ENCODE data around the gene TBC1D2.

Gene TBC1D2

GRCh38 chr9:98182889-98183599 lies 72.4 kb downstream of the TBC1D2 start:
- peaks cover 0 to 4% (median 0%) of the 10 kb centered on the region in 3 experiments for H3K27me3 ChIP-seq (ENCODE audit: control insufficient read depth in 3 of 3, insufficient read depth in 3 of 3, low read depth in 1 of 3, low read length in 3 of 3)
- no peak overlapping the region for H3K4me3 ChIP-seq (ENCODE audit: low read length in 2 of 2)
- H3K4me2 ChIP-seq (ENCODE audit: insufficient read depth, low read length, poor library complexity, severe bottlenecking) = no peak overlapping the region

GRCh38 chr9:98182069-98182820 lies 73.2 kb downstream of the TBC1D2 start:
- H2BK12ac ChIP-seq (ENCODE audit: low read length) = no peak overlapping the region
- no peak overlapping the region for H4K91ac ChIP-seq (ENCODE audit: low read depth, low read length, poor library complexity)

More at GRCh38 chr9:98182889-98183599, 72.4 kb downstream of the TBC1D2 start:
- DNase-seq (ENCODE audit: low spot score) = no peak
- no peak overlapping the region for H3K14ac ChIP-seq (ENCODE audit: low read length)
- H3K36me3 ChIP-seq (replicated peaks in 1 of 2; ENCODE audit: control insufficient read depth in 2 of 2, insufficient read depth in 2 of 2, low read length in 2 of 2) = no peaks in the 10 kb centered on the region
- H3K23ac ChIP-seq (ENCODE audit: low read depth, low read length, poor library complexity) = no peak overlapping the region
- peak overlapping the region; percentile 9 for H3K18ac ChIP-seq (ENCODE audit: low read length)
- peak overlapping the region; percentile 44 for H3K27ac ChIP-seq (replicated peaks; ENCODE audit: low read length)
- no peak overlapping the region for H3K4ac ChIP-seq (ENCODE audit: low read length)
- H2BK15ac ChIP-seq (ENCODE audit: low read length) = no peak overlapping the region
- no CpG with 5 or more reads among the region's 9 CpGs for WGBS, 2 donors (ENCODE audit: extremely low coverage in 2 of 2, insufficient read length in 2 of 2, insufficient replicate concordance in 1 of 2)
- H4K8ac ChIP-seq (ENCODE audit: low read depth, low read length) = no peak overlapping the region
- no peak overlapping the region for H2AK5ac ChIP-seq (ENCODE audit: low read depth, low read length)
- H2BK120ac ChIP-seq (ENCODE audit: low read depth, low read length) = no peak overlapping the region
- no peak overlapping the region for H2AFZ ChIP-seq (ENCODE audit: low read length)
- no peak overlapping the region for H4K91ac ChIP-seq (ENCODE audit: low read depth, low read length, poor library complexity)
- H2BK5ac ChIP-seq (ENCODE audit: low read length) = no peak overlapping the region
- H2BK12ac ChIP-seq (ENCODE audit: low read length) = no peak overlapping the region
- H3K9me3 ChIP-seq (replicated peaks in 1 of 2; ENCODE audit: control insufficient read depth in 2 of 2, insufficient read depth in 1 of 2, low read depth in 1 of 2, low read length in 2 of 2) = no peaks in the 10 kb centered on the region
- no peaks in the 10 kb centered on the region for H3K79me1 ChIP-seq (ENCODE audit: low read depth, low read length)
- no peak overlapping the region for H3K9ac ChIP-seq (ENCODE audit: low read depth, low read length, poor library complexity)
- peaks cover 0 to 12% of the 10 kb centered on the region in 2 donors for H3K4me1 ChIP-seq (ENCODE audit: control insufficient read depth in 2 of 2, insufficient read depth in 1 of 2, low read depth in 1 of 2, low read length in 2 of 2)

GRCh38 chr9:98181746-98182068 lies 73.7 kb downstream of the TBC1D2 start:
- Histone ChIP-seq H3K4me1 (ENCODE audit: control insufficient read depth in 2 of 2, insufficient read depth in 1 of 2, low read depth in 1 of 2, low read length in 2 of 2) (peaks cover 0 to 12% of the 10 kb centered on the region in 2 donors), H2BK120ac (ENCODE audit: low read depth, low read length) (no peak overlapping the region), H3K4me2 (ENCODE audit: insufficient read depth, low read length, poor library complexity, severe bottlenecking) (no peak overlapping the region), H4K8ac (ENCODE audit: low read depth, low read length) (no peak overlapping the region), H2BK5ac (ENCODE audit: low read length) (no peak overlapping the region), H3K9ac (ENCODE audit: low read depth, low read length, poor library complexity) (no peak overlapping the region), H2AK5ac (ENCODE audit: low read depth, low read length) (peak overlapping the region; percentile 48), H3K4me3 (ENCODE audit: low read length in 2 of 2) (no peak overlapping the region), H3K79me1 (ENCODE audit: low read depth, low read length) (no peaks in the 10 kb centered on the region), H4K91ac (ENCODE audit: low read depth, low read length, poor library complexity) (no peak overlapping the region), H3K27ac (replicated peaks; ENCODE audit: low read length) (no peak overlapping the region), H3K23ac (ENCODE audit: low read depth, low read length, poor library complexity) (no peak overlapping the region), H3K27me3 (ENCODE audit: control insufficient read depth in 3 of 3, insufficient read depth in 3 of 3, low read depth in 1 of 3, low read length in 3 of 3) (no peaks in the 10 kb centered on the region), H2AFZ (ENCODE audit: low read length) (no peak overlapping the region), H2BK15ac (ENCODE audit: low read length) (peak overlapping the region; percentile 77), H3K18ac (ENCODE audit: low read length) (peak overlapping the region; percentile 46), H3K9me3 (replicated peaks in 1 of 2; ENCODE audit: control insufficient read depth in 2 of 2, insufficient read depth in 1 of 2, low read depth in 1 of 2, low read length in 2 of 2) (no peaks in the 10 kb centered on the region), H3K14ac (ENCODE audit: low read length) (no peak overlapping the region), H3K36me3 (replicated peaks in 1 of 2; ENCODE audit: control insufficient read depth in 2 of 2, insufficient read depth in 2 of 2, low read length in 2 of 2) (no peaks in the 10 kb centered on the region), H3K4ac (ENCODE audit: low read length) (no peak overlapping the region), H2BK12ac (ENCODE audit: low read length) (peak overlapping the region; percentile 65)
- WGBS, 2 donors (ENCODE audit: extremely low coverage in 2 of 2, insufficient read length in 2 of 2, insufficient replicate concordance in 1 of 2) = no CpG with 5 or more reads among the region's 5 CpGs
- DNase-seq (ENCODE audit: low spot score) = no peak

More at GRCh38 chr9:98182069-98182820, 73.2 kb downstream of the TBC1D2 start:
- no peak for DNase-seq (ENCODE audit: low spot score)
- WGBS, 2 donors (ENCODE audit: extremely low coverage in 2 of 2, insufficient read length in 2 of 2, insufficient replicate concordance in 1 of 2) = no CpG with 5 or more reads among the region's 9 CpGs
- H3K4ac ChIP-seq (ENCODE audit: low read length) = no peak overlapping the region
- no peak overlapping the region for H2AK5ac ChIP-seq (ENCODE audit: low read depth, low read length)
- H3K4me3 ChIP-seq (ENCODE audit: low read length in 2 of 2) = no peak overlapping the region
- no peak overlapping the region for H3K27ac ChIP-seq (replicated peaks; ENCODE audit: low read length)
- no peaks in the 10 kb centered on the region for H3K27me3 ChIP-seq (ENCODE audit: control insufficient read depth in 3 of 3, insufficient read depth in 3 of 3, low read depth in 1 of 3, low read length in 3 of 3)
- H2BK15ac ChIP-seq (ENCODE audit: low read length) = no peak overlapping the region
- no peak overlapping the region for H3K23ac ChIP-seq (ENCODE audit: low read depth, low read length, poor library complexity)
- no peak overlapping the region for H3K4me2 ChIP-seq (ENCODE audit: insufficient read depth, low read length, poor library complexity, severe bottlenecking)
- no peak overlapping the region for H4K8ac ChIP-seq (ENCODE audit: low read depth, low read length)
- peak overlapping the region; percentile 46 for H3K18ac ChIP-seq (ENCODE audit: low read length)
- no peaks in the 10 kb centered on the region for H3K9me3 ChIP-seq (replicated peaks in 1 of 2; ENCODE audit: control insufficient read depth in 2 of 2, insufficient read depth in 1 of 2, low read depth in 1 of 2, low read length in 2 of 2)
- no peaks in the 10 kb centered on the region for H3K36me3 ChIP-seq (replicated peaks in 1 of 2; ENCODE audit: control insufficient read depth in 2 of 2, insufficient read depth in 2 of 2, low read length in 2 of 2)
- H3K79me1 ChIP-seq (ENCODE audit: low read depth, low read length) = no peaks in the 10 kb centered on the region
- H3K14ac ChIP-seq (ENCODE audit: low read length) = no peak overlapping the region
- H3K9ac ChIP-seq (ENCODE audit: low read depth, low read length, poor library complexity) = no peak overlapping the region
- H2AFZ ChIP-seq (ENCODE audit: low read length) = no peak overlapping the region
- H2BK5ac ChIP-seq (ENCODE audit: low read length) = no peak overlapping the region
- H2BK120ac ChIP-seq (ENCODE audit: low read depth, low read length) = no peak overlapping the region
- H3K4me1 ChIP-seq (ENCODE audit: control insufficient read depth in 2 of 2, insufficient read depth in 1 of 2, low read depth in 1 of 2, low read length in 2 of 2) = peaks cover 0 to 12% of the 10 kb centered on the region in 2 donors

GRCh38 chr9:98180996-98181395 lies 74.5 kb downstream of the TBC1D2 start:
- Histone ChIP-seq H3K4me2 (ENCODE audit: insufficient read depth, low read length, poor library complexity, severe bottlenecking) (no peak overlapping the region), H3K4me3 (ENCODE audit: low read length in 2 of 2) (no peak overlapping the region), H2BK12ac (ENCODE audit: low read length) (no peak overlapping the region), H4K91ac (ENCODE audit: low read depth, low read length, poor library complexity) (no peak overlapping the region), H4K8ac (ENCODE audit: low read depth, low read length) (no peak overlapping the region), H3K36me3 (replicated peaks in 1 of 2; ENCODE audit: control insufficient read depth in 2 of 2, insufficient read depth in 2 of 2, low read length in 2 of 2) (no peaks in the 10 kb centered on the region), H2BK120ac (ENCODE audit: low read depth, low read length) (peak overlapping the region; percentile 50), H3K18ac (ENCODE audit: low read length) (peak overlapping the region; percentile 58), H3K9ac (ENCODE audit: low read depth, low read length, poor library complexity) (no peak overlapping the region), H2BK5ac (ENCODE audit: low read length) (no peak overlapping the region), H3K27me3 (ENCODE audit: control insufficient read depth in 3 of 3, insufficient read depth in 3 of 3, low read depth in 1 of 3, low read length in 3 of 3) (peaks cover 0 to 6% (median 0%) of the 10 kb centered on the region in 3 experiments), H2AK5ac (ENCODE audit: low read depth, low read length) (peak overlapping the region; percentile 41), H3K79me1 (ENCODE audit: low read depth, low read length) (no peaks in the 10 kb centered on the region), H3K9me3 (replicated peaks in 1 of 2; ENCODE audit: control insufficient read depth in 2 of 2, insufficient read depth in 1 of 2, low read depth in 1 of 2, low read length in 2 of 2) (no peaks in the 10 kb centered on the region), H3K27ac (replicated peaks; ENCODE audit: low read length) (no peak overlapping the region), H3K4me1 (ENCODE audit: control insufficient read depth in 2 of 2, insufficient read depth in 1 of 2, low read depth in 1 of 2, low read length in 2 of 2) (peaks cover 0 to 12% of the 10 kb centered on the region in 2 donors), H3K14ac (ENCODE audit: low read length) (no peak overlapping the region), H2BK15ac (ENCODE audit: low read length) (peak overlapping the region; percentile 26), H3K23ac (ENCODE audit: low read depth, low read length, poor library complexity) (no peak overlapping the region), H2AFZ (ENCODE audit: low read length) (no peak overlapping the region), H3K4ac (ENCODE audit: low read length) (no peak overlapping the region)
- no CpG with 5 or more reads among the region's 6 CpGs for WGBS, 2 donors (ENCODE audit: extremely low coverage in 2 of 2, insufficient read length in 2 of 2, insufficient replicate concordance in 1 of 2)
- DNase-seq (ENCODE audit: low spot score) = no peak
